Smooth muscle cell (in vitro differentiated cells): Measurements from ENCODE around the gene COA3. TPM values are rescaled to one million over a fixed set of nuclear protein-coding genes. Genes with fewer than 3 reads are reported as not detected.

Source experiments
- DNase-seq: peaks from one replicate; lab custom pipeline; 2025; ENCODE audit not compliant: unreplicated experiment; lab: John Stamatoyannopoulos, UW
- H2AFZ ChIP-seq: fragments of 200-600 bp; sonication (generic); 2 replicates; pipeline ENCODE4 v1.6.0; 2016; ENCODE audit warnings: antibody characterized with exemption, low read depth, mild to moderate bottlenecking
- H3F3A ChIP-seq: fragments of 200-600 bp; sonication (generic); 2 replicates; pipeline ENCODE4 v1.6.0; 2017; ENCODE audit warnings: antibody characterized with exemption, low read depth
- H3K27ac ChIP-seq: fragments of 200-600 bp; sonication (generic); 2 replicates; pipeline ENCODE4 v1.5.1; 2016; ENCODE audit warnings: low read depth, mild to moderate bottlenecking
- H3K27me3 ChIP-seq: fragments of 200-600 bp; sonication (generic); 2 replicates; pipeline ENCODE4 v1.6.1; 2016; ENCODE audit warnings: low read depth, mild to moderate bottlenecking
- H3K36me3 ChIP-seq: fragments of 200-600 bp; sonication (generic); 2 replicates; pipeline ENCODE4 v1.5.1; 2016; ENCODE audit warnings: low read depth
- H3K4me1 ChIP-seq: fragments of 200-600 bp; sonication (generic); 2 replicates; pipeline ENCODE4 v1.5.1; 2016; ENCODE audit warnings: low read depth
- H3K4me2 ChIP-seq: fragments of 200-600 bp; sonication (generic); 2 replicates; pipeline ENCODE4 v1.6.0; 2016; ENCODE audit warnings: mild to moderate bottlenecking
- H3K4me3 ChIP-seq: fragments of 200-600 bp; sonication (generic); 2 replicates; pipeline ENCODE4 v1.5.1; 2016; ENCODE audit warnings: mild to moderate bottlenecking
- H3K79me2 ChIP-seq: fragments of 200-600 bp; sonication (generic); 2 replicates; pipeline ENCODE4 v1.6.0; 2016; ENCODE audit warnings: low read depth, mild to moderate bottlenecking
- H3K9ac ChIP-seq: fragments of 200-600 bp; sonication (generic); 2 replicates; pipeline ENCODE4 v1.6.0; 2016; ENCODE audit warnings: low read depth
- H3K9me3 ChIP-seq: fragments of 200-600 bp; sonication (generic); replicated peaks from 2 replicates; pipeline ENCODE4 v1.5.1; 2016; ENCODE audit warnings: low read depth
- H4K20me1 ChIP-seq: fragments of 200-600 bp; sonication (generic); 2 replicates; pipeline ENCODE4 v1.6.0; 2016; ENCODE audit warnings: low read depth
- WGBS: methylation state at CpG from one replicate; pipeline ENCODE4 v1.1.7; 2016; ENCODE audit warnings: low lambda C conversion rate; 5-methylcytosine and 5-hydroxymethylcytosine counted together
- polyA plus RNA-seq: library from polyadenylated mRNA; unstranded; fragments of >200 nt; fragmentation: Nextera tagmentation; extraction: Ambion mirVana; gene quantifications from 2 replicates; pipeline ENCODE4 v1.2.1, GENCODE V29; 2016
- total RNA-seq: library from RNA; depleted of rRNA; stranded (reverse); fragments of >200 nt; gene quantifications from 2 replicates; pipeline ENCODE4 v1.2.3, GENCODE V29; 2014
- TF ChIP-seq, protein P1 (sequence below): fragments of 200-600 bp; sonication (generic); IDR thresholded peaks from 2 replicates; pipeline ENCODE4 v1.5.1; 2017; ENCODE audit warnings: borderline replicate concordance, mild to moderate bottlenecking, antibody characterized with exemption; ENCODE audit not compliant: insufficient read depth, poor library complexity, severe bottlenecking

The COA3 gene, protein sequence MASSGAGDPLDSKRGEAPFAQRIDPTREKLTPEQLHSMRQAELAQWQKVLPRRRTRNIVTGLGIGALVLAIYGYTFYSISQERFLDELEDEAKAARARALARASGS
- total RNA-seq (71.1 and 106 TPM in 2 replicates), polyA plus RNA-seq (127 and 147 TPM in 2 replicates)

DNA sequence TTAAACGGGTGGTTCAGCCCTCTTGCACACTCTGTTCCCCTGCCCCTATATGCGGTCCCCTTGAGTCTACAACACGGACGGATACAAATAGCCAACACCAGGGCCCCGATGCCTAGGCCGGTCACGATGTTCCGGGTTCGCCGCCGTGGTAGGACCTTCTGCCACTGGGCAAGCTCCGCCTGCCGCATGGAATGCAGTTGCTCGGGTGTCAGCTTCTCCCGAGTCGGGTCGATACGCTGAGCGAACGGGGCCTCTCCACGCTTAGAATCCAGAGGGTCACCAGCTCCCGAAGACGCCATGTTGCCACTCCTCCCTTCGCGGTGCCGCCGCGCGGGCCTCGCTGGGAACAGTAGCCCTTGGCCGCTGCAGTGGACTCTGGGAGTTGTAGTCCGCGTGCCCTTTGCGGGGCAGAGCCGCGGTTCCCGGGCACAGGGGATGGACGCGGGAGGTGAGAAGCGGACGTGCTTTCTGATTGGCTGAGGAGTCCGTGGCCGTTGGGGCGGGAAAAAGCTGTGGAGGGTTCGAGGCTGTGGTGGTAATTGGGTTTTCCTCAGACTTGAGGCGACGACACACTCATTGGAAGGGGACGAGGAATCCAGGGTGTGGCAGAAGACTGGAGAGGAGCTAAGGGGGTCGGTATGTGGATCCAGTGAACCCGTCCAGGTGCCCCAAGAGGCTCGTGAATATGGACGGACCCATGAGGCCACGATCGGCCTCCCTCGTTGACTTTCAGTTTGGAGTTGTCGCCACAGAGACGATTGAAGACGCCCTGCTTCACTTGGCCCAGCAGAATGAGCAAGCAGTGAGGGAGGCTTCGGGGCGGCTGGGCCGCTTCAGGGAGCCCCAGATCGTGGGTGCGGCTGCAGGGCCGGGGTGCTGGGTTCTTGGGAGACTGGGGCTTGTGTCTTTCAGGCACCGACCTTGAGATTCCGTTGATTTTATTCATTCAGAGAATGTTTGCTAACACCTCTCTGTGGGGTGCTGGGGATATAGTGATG is at the start of gene COA3, which contains the start of gene CNTD1:
COA3 (minus strand) TSS at position 322 of the 998 bp plus-strand sequence; CDS start at position 299, 23 bp downstream.
CNTD1 (plus strand) TSS at position 479 of the 998 bp plus-strand sequence; CDS start at position 686, 207 bp downstream.
- Histone ChIP-seq H2AFZ (peak within 1 kb of the TSS; percentile 92), H3K27me3 (no peaks in the 10 kb centered on the region), H3K27ac (no peak within 1 kb of the TSS), H3F3A (no peaks in the 10 kb centered on the region), H3K4me3 (peak within 1 kb of the TSS; percentile 92), H3K9me3 (no peaks in the 10 kb centered on the region), H3K9ac (peak within 1 kb of the TSS; percentile 78), H3K79me2 (peaks cover 5% of the 10 kb centered on the region), H3K36me3 (no peaks in the 10 kb centered on the region), H3K4me2 (peak within 1 kb of the TSS; percentile 97), H3K4me1 (peaks cover 9% of the 10 kb centered on the region), H4K20me1 (no peaks in the 10 kb centered on the region)
- 30% methylated on average over 65 of the region's 66 CpGs for WGBS
- TF ChIP-seq, protein P1, sequence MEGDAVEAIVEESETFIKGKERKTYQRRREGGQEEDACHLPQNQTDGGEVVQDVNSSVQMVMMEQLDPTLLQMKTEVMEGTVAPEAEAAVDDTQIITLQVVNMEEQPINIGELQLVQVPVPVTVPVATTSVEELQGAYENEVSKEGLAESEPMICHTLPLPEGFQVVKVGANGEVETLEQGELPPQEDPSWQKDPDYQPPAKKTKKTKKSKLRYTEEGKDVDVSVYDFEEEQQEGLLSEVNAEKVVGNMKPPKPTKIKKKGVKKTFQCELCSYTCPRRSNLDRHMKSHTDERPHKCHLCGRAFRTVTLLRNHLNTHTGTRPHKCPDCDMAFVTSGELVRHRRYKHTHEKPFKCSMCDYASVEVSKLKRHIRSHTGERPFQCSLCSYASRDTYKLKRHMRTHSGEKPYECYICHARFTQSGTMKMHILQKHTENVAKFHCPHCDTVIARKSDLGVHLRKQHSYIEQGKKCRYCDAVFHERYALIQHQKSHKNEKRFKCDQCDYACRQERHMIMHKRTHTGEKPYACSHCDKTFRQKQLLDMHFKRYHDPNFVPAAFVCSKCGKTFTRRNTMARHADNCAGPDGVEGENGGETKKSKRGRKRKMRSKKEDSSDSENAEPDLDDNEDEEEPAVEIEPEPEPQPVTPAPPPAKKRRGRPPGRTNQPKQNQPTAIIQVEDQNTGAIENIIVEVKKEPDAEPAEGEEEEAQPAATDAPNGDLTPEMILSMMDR: peak; percentile 11
- peak; percentile 37 for DNase-seq

DNA sequence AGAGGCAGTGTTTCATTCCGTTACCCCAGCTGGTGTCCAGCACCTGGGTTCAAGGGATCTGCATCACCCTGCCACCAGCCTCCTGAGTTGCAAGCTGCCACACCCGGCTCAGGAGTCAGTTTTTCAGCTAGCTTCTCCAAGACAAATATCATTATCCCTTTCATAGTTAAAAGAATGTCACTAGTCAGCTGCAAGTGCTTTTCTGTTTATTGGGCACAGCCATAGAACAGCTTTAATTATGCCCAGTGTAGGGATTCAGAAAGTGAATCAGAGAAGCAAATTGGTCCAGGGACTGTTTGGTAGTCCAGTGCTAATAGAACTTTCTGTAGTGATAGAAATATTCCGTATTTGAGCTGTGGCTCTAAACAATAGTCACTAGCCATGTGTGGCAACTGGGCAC is 49.6 kb upstream of the COA3 start:
- Histone ChIP-seq H3K9me3 (no peaks in the 10 kb centered on the region), H2AFZ (no peak overlapping the region), H3K27me3 (no peaks in the 10 kb centered on the region), H3K36me3 (no peaks in the 10 kb centered on the region), H3K4me2 (no peak overlapping the region), H3K9ac (no peak overlapping the region), H3K4me3 (no peak overlapping the region), H3K27ac (no peak overlapping the region), H3K79me2 (no peaks in the 10 kb centered on the region), H3F3A (no peaks in the 10 kb centered on the region), H4K20me1 (peaks cover 6% of the 10 kb centered on the region), H3K4me1 (no peaks in the 10 kb centered on the region)
- TF ChIP-seq, protein P1: no peak
- no peak for DNase-seq
- 98% methylated on average over 3 of the region's 3 CpGs for WGBS

DNA sequence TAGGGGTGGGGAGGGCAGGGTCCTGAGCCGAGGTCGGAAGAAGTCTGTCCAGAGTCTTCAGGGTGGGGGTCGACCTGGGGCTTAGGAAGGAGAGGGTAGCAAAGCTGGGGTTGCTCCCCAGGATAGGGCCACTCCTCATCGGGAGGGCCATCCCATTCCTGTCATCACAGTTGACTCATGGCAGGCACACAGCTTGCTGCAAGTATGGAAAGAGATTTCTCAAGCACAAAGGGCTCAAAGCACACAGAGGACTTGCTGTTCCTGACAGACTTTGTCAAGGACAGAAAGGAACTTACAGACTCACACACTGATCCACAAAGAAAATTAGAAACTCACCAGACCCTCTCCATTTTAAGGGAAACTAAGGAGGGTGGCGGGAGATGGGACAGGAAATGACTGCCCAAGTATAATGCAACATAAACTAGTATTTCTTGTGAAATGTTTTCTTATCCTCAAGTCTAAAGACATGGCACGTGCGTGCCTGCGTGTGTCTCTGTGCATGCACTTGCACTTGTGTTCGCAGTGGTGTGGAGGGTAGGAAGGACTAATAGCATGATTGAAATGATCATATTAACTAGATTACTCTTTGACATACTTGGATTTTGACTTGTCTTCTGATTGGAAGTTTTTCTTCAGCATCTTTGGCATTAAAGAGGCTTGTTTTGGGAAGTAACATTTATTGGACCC is 48.2 kb upstream of the COA3 start:
- peaks cover 5% of the 10 kb centered on the region for H3F3A ChIP-seq
- peaks cover 6% of the 10 kb centered on the region for H4K20me1 ChIP-seq
- no peaks in the 10 kb centered on the region for H3K9me3 ChIP-seq
- peaks cover 4% of the 10 kb centered on the region for H3K36me3 ChIP-seq
- H3K9ac ChIP-seq: no peak overlapping the region
- peak overlapping the region; percentile 47 for H3K27ac ChIP-seq
- H3K27me3 ChIP-seq: no peaks in the 10 kb centered on the region
- no peak overlapping the region for H3K4me2 ChIP-seq
- TF ChIP-seq, protein P1: no peak
- H3K79me2 ChIP-seq: no peaks in the 10 kb centered on the region
- no peak for DNase-seq
- H2AFZ ChIP-seq: no peak overlapping the region
- H3K4me1 ChIP-seq: no peaks in the 10 kb centered on the region
- 71% methylated on average over 9 of the region's 9 CpGs for WGBS
- H3K4me3 ChIP-seq: no peak overlapping the region
